ENCODE results near the gene DNAJC25.

DNAJC25 gene

DNA sequence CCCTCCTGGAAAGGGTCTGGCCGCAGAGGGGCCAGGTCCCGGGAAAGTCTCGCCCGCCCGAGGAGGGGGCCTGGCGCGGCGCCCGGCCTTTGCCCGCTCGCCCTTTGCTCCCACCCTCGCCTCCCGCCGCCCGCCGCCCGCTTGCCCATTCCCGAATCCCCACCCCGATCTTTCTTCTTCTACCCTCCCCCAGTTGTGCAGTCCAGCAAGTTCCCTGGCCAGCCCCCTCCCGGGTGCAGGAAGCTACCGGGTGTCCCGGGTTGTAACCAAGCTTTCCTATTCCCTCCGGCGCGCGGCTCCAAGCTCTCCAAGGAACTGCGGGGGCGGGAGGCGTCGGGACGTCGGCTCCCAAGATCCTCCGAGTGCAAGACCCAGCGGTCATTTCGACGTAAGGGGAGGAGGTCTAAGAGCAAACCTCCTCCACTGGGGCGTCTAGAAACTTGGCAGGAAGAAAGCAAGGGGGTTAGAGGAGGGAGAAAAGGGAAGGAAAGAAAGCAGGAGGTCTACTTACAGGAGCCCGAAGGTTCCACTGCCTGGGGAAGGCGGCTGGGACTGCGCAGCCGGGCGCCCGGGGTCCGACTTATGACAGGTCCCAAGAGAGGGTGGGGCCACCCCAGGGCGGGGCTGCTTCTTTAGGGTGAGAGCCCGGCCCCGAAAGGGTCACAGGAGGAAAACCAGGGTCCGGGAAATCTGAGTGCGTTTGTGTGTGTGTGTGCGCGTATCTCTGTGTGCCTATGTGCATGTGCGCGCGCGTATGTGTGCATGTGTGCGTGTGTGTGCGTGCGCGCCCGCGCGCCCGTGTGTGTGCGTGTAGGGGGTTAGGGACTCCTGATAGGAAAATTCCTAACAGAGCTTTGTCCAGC lies 31.8 kb upstream of the DNAJC25 start, which contains the start of gene PTGR1:
PTGR1 (minus strand) TSS at position 556 of the 863 bp plus-strand sequence. CDS start 2,225 bp downstream, outside the sequence.
- no peak for ATAC-seq (ENCODE audit: insufficient read depth, low read depth)
- Histone ChIP-seq H3K4me3 (ENCODE audit: low read depth in 1 of 2, low read length in 2 of 2) (no peak within 1 kb of the TSS), H3K9ac (ENCODE audit: low read depth, low read length) (no peak within 1 kb of the TSS), H4K20me1 (ENCODE audit: insufficient read depth, low read length) (no peaks in the 10 kb centered on the region), H3K79me2 (ENCODE audit: insufficient read depth, low read length) (no peaks in the 10 kb centered on the region), H3K27me3 (ENCODE audit: insufficient read depth, low read length, poor library complexity) (no peaks in the 10 kb centered on the region), H3K9me3 (ENCODE audit: insufficient read depth, low read length, severe bottlenecking) (no peaks in the 10 kb centered on the region), H3K4me2 (ENCODE audit: insufficient read depth, low read length) (no peak within 1 kb of the TSS), H3K27ac (ENCODE audit: low read length) (no peak within 1 kb of the TSS), H2AFZ (ENCODE audit: low read depth, low read length) (no peak within 1 kb of the TSS), H3K36me3 (ENCODE audit: insufficient read depth, low read length) (no peaks in the 10 kb centered on the region), H3K4me1 (ENCODE audit: insufficient read depth, low read length) (no peaks in the 10 kb centered on the region)
- no peak for DNase-seq
- TF ChIP-seq, protein P1, sequence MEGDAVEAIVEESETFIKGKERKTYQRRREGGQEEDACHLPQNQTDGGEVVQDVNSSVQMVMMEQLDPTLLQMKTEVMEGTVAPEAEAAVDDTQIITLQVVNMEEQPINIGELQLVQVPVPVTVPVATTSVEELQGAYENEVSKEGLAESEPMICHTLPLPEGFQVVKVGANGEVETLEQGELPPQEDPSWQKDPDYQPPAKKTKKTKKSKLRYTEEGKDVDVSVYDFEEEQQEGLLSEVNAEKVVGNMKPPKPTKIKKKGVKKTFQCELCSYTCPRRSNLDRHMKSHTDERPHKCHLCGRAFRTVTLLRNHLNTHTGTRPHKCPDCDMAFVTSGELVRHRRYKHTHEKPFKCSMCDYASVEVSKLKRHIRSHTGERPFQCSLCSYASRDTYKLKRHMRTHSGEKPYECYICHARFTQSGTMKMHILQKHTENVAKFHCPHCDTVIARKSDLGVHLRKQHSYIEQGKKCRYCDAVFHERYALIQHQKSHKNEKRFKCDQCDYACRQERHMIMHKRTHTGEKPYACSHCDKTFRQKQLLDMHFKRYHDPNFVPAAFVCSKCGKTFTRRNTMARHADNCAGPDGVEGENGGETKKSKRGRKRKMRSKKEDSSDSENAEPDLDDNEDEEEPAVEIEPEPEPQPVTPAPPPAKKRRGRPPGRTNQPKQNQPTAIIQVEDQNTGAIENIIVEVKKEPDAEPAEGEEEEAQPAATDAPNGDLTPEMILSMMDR (IDR thresholded peaks at IDR 0.05; ENCODE audit: borderline replicate concordance, extremely low read depth, low read length, poor library complexity, severe bottlenecking) = no peak
- no peak for TF ChIP-seq EZH2 (IDR thresholded peaks at IDR 0.05; ENCODE audit: borderline replicate concordance, low read depth, low read length, severe bottlenecking)

- H3K4me3 ChIP-seq (ENCODE audit: low read depth in 1 of 2, low read length in 2 of 2) = no peak overlapping the region
- no peak overlapping the region for H2AFZ ChIP-seq (ENCODE audit: low read depth, low read length)
- H3K4me1 ChIP-seq (ENCODE audit: insufficient read depth, low read length) = no peaks in the 10 kb centered on the region
- no peaks in the 10 kb centered on the region for H3K9me3 ChIP-seq (ENCODE audit: insufficient read depth, low read length, severe bottlenecking)
- H3K27me3 ChIP-seq (ENCODE audit: insufficient read depth, low read length, poor library complexity) = no peaks in the 10 kb centered on the region
- no peak overlapping the region for H3K9ac ChIP-seq (ENCODE audit: low read depth, low read length)
- TF ChIP-seq, protein P1 (IDR thresholded peaks at IDR 0.05; ENCODE audit: borderline replicate concordance, extremely low read depth, low read length, poor library complexity, severe bottlenecking) = no peak
- TF ChIP-seq EZH2 (IDR thresholded peaks at IDR 0.05; ENCODE audit: borderline replicate concordance, low read depth, low read length, severe bottlenecking) = no peak
- H3K79me2 ChIP-seq (ENCODE audit: insufficient read depth, low read length) = no peaks in the 10 kb centered on the region
- H3K27ac ChIP-seq (ENCODE audit: low read length) = no peak overlapping the region
- H3K36me3 ChIP-seq (ENCODE audit: insufficient read depth, low read length) = no peaks in the 10 kb centered on the region
- DNase-seq (no peak), ATAC-seq (ENCODE audit: insufficient read depth, low read depth) (no peak)
- H4K20me1 ChIP-seq (ENCODE audit: insufficient read depth, low read length) = no peaks in the 10 kb centered on the region
- H3K4me2 ChIP-seq (ENCODE audit: insufficient read depth, low read length) = no peak overlapping the region
Measured at GRCh38 chr9:111599955-111600343, 31.2 kb upstream of the DNAJC25 start.

DNA sequence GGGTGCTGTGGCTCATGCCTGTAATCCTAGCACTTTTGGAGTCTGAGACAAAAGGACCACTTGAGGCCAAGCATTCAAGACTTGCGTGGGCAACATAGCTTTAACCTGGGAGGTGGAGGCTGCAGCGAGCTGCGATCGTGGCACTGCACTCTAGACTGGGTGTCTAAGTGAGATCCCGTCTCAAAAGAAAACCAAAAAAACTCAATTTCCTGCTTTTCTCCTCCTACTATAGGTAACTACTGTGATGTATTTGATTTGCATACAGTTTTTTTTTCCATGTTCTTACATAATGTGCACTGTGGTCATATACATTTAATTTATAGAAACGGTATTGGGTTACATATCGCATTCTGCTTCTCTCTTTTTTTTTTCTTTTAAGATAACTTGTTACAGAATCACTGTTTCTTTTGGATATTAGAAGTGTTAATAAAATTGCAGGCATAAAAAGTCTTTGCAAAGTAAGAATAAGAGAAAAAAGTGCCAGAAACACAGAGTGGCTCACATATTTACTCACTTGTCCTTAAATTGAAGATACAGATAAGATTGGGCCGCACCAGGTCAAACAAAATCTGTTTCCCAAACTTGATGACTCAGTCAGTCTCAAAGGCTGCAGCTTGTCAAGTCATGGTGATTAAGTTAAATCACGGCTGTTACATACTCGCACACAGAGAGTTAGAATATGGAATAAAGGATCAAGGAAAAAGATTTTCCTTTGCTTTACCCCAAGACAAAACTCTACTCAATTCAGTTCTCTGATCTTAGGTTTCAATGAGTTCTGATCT lies 29.7 kb upstream of the DNAJC25 start:
- Histone ChIP-seq H3K9ac (ENCODE audit: low read depth, low read length) (no peak overlapping the region), H3K9me3 (ENCODE audit: insufficient read depth, low read length, severe bottlenecking) (no peaks in the 10 kb centered on the region), H4K20me1 (ENCODE audit: insufficient read depth, low read length) (no peaks in the 10 kb centered on the region), H3K36me3 (ENCODE audit: insufficient read depth, low read length) (no peaks in the 10 kb centered on the region), H3K4me1 (ENCODE audit: insufficient read depth, low read length) (no peaks in the 10 kb centered on the region), H2AFZ (ENCODE audit: low read depth, low read length) (no peak overlapping the region), H3K4me2 (ENCODE audit: insufficient read depth, low read length) (no peak overlapping the region), H3K4me3 (ENCODE audit: low read depth in 1 of 2, low read length in 2 of 2) (no peak overlapping the region), H3K79me2 (ENCODE audit: insufficient read depth, low read length) (no peaks in the 10 kb centered on the region), H3K27me3 (ENCODE audit: insufficient read depth, low read length, poor library complexity) (no peaks in the 10 kb centered on the region), H3K27ac (ENCODE audit: low read length) (no peak overlapping the region)
- no peak for DNase-seq
- ATAC-seq (ENCODE audit: insufficient read depth, low read depth) = no peak
- TF ChIP-seq EZH2 (IDR thresholded peaks at IDR 0.05; ENCODE audit: borderline replicate concordance, low read depth, low read length, severe bottlenecking) = no peak
- TF ChIP-seq, protein P1 (IDR thresholded peaks at IDR 0.05; ENCODE audit: borderline replicate concordance, extremely low read depth, low read length, poor library complexity, severe bottlenecking) = no peak
